Stimulated activated CD4-positive, alpha-beta T cell treated with anti-CD3 and anti-CD28 coated beads, Interleukin-15, amount 100 ng/mL, for 48 hours (primary cell): ENCODE data around the gene ZNF581.

Experiments used
- DNase-seq, 2 donors: peaks; one replicate each; pipeline ENCODE4 v3.0.0-alpha.2; 2020; ENCODE audit warnings: low read depth in 2 of 2

ZNF581 gene

DNA sequence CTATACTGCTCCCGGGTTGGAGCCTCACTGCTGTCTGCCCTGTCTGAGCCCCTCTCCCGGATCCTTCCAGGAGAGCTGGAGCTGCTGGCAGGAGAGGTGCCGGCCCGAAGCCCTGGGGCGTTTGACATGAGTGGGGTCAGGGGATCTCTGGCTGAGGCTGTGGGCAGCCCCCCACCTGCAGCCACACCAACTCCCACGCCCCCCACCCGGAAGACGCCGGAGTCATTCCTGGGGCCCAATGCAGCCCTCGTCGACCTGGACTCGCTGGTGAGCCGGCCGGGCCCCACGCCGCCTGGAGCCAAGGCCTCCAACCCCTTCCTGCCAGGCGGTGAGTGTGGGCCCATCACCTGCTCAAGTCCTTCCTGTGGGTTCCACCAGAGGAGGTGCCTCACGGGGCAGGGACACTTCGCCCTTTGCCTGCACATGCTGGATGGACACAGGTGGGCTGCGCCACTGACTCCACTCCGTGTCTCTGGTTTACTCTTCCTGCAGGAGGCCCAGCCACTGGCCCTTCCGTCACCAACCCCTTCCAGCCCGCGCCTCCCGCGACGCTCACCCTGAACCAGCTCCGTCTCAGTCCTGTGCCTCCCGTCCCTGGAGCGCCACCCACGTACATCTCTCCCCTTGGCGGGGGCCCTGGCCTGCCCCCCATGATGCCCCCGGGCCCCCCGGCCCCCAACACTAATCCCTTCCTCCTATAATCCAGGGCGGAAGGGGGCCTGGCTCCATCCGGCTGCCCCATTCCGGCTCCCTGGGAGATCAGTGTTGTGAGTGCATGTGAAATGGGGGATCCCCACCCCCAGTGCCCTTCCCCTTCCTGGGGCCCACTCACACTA, 51.4 kb downstream of the ZNF581 start:
- DNase-seq, result no peak
